IMR-90 (cell line): ENCODE results near the gene CLCN5. TPM values are rescaled to one million over a fixed set of nuclear protein-coding genes. Genes with fewer than 3 reads are reported as not detected.
A peak's percentile ranks its signal among the peaks of the same experiment; 100 is the strongest.

Source experiments
- ATAC-seq: fragments of 200-7000 bp; cut with Tn5 transposase; 2 replicates; pipeline ENCODE4 v1.9.1; 2020; ENCODE audit warnings: low read depth, mild to moderate bottlenecking, moderate library complexity
- BruUV-seq: library from RNA; stranded (reverse); fragments of 400-500 nt; replicated peaks from 2 replicates; lab custom pipeline; 2021; lab: Mats Ljungman, UMichigan
- CTCF ChIA-PET: fragments of 300-600 bp; formaldehyde crosslinking; extraction: SDS; loops from one replicate; lab custom pipeline; 2021; ENCODE audit warnings: antibody characterized with exemption; lab: Yijun Ruan, JAX
- POLR2A ChIA-PET: fragments of 300-600 bp; sonication (Branson Sonifier 250); formaldehyde crosslinking; loops from one replicate; lab custom pipeline; 2022; ENCODE audit warnings: antibody characterized with exemption; ENCODE audit not compliant: unreplicated experiment; lab: Charles Lee
- DNase-seq: peaks from one replicate; pipeline ENCODE4 v3.0.0; 2013
- H2AFZ ChIP-seq: replicated peaks from 2 replicates; pipeline ENCODE3; 2013; ENCODE audit warnings: low read length, mild to moderate bottlenecking; ENCODE audit not compliant: poor library complexity
- H2AK5ac ChIP-seq: 2 replicates; pipeline ENCODE4 v1.6.1; 2013; ENCODE audit warnings: low read depth, low read length, inconsistent platforms
- H2AK9ac ChIP-seq: replicated peaks from 2 replicates; pipeline ENCODE3; 2013; ENCODE audit warnings: mild to moderate bottlenecking, low read depth, low read length, moderate library complexity; ENCODE audit not compliant: poor library complexity
- H2BK120ac ChIP-seq: 2 replicates; pipeline ENCODE4 v1.6.1; 2013; ENCODE audit warnings: low read depth, low read length, inconsistent platforms
- H2BK15ac ChIP-seq: 3 replicates; pipeline ENCODE4 v1.6.1; 2013; ENCODE audit warnings: low read depth, low read length, inconsistent platforms
- H2BK20ac ChIP-seq: 2 replicates; pipeline ENCODE4 v1.6.1; 2013; ENCODE audit warnings: low read depth, mild to moderate bottlenecking, inconsistent platforms, low read length, moderate library complexity
- H2BK5ac ChIP-seq: 2 replicates; pipeline ENCODE4 v1.6.1; 2013; ENCODE audit warnings: mild to moderate bottlenecking, low read depth, low read length, inconsistent platforms; ENCODE audit not compliant: poor library complexity, severe bottlenecking
- H3K14ac ChIP-seq: replicated peaks from 2 replicates; pipeline ENCODE4 v1.6.1; 2013; ENCODE audit warnings: low read depth, low read length, inconsistent platforms
- H3K18ac ChIP-seq: 2 replicates; pipeline ENCODE4 v1.6.1; 2013; ENCODE audit warnings: low read depth, low read length, control low read depth
- H3K23ac ChIP-seq: 2 replicates; pipeline ENCODE4 v1.6.1; 2013; ENCODE audit warnings: low read depth, low read length, inconsistent platforms
- H3K27ac ChIP-seq: 2 replicates; pipeline ENCODE4 v1.5.1; 2013; ENCODE audit warnings: mild to moderate bottlenecking, control low read depth, low read length; ENCODE audit not compliant: insufficient read depth
- H3K27me3 ChIP-seq: 2 replicates; pipeline ENCODE4 v1.6.1; 2013; ENCODE audit warnings: low read length; ENCODE audit not compliant: control insufficient read depth, insufficient read depth
- H3K36me3 ChIP-seq: 2 replicates; pipeline ENCODE4 v1.6.1; 2013; ENCODE audit warnings: low read length, mixed read lengths; ENCODE audit not compliant: control insufficient read depth, insufficient read depth
- H3K4ac ChIP-seq: 2 replicates; pipeline ENCODE4 v1.6.1; 2013; ENCODE audit warnings: low read depth, low read length, inconsistent platforms
- H3K4me1 ChIP-seq: 2 replicates; pipeline ENCODE4 v1.6.1; 2013; ENCODE audit warnings: low read length, mixed read lengths; ENCODE audit not compliant: control insufficient read depth, insufficient read depth
- H3K4me2 ChIP-seq: 2 replicates; pipeline ENCODE4 v1.6.1; 2013; ENCODE audit warnings: low read depth, mild to moderate bottlenecking, control low read depth, low read length, moderate library complexity
- H3K4me3 ChIP-seq: 2 replicates; pipeline ENCODE4 v1.5.1; 2013; ENCODE audit warnings: low read depth, mild to moderate bottlenecking, control low read depth, low read length, moderate library complexity; ENCODE audit not compliant: insufficient read depth
- H3K56ac ChIP-seq: 2 replicates; pipeline ENCODE4 v1.6.1; 2013; ENCODE audit warnings: low read length, inconsistent platforms; ENCODE audit not compliant: insufficient read depth; ENCODE audit errors: extremely low read depth
- H3K79me1 ChIP-seq, 2 experiments: 2 replicates each; pipeline ENCODE4 v1.6.1; 2013; ENCODE audit warnings: low read length in 2 of 2, inconsistent platforms in 1 of 2, low read depth in 1 of 2
- H3K9ac ChIP-seq: 2 replicates; pipeline ENCODE4 v1.6.1; 2013; ENCODE audit warnings: low read depth, low read length, control low read depth
- H3K9me1 ChIP-seq: 2 replicates; pipeline ENCODE4 v1.6.1; 2013; ENCODE audit warnings: low read length, inconsistent platforms; ENCODE audit not compliant: insufficient read depth
- H3K9me3 ChIP-seq: 2 replicates; pipeline ENCODE4 v1.6.1; 2013; ENCODE audit warnings: low read length; ENCODE audit not compliant: control insufficient read depth, insufficient read depth
- H4K20me1 ChIP-seq: 2 replicates; pipeline ENCODE4 v1.6.1; 2013; ENCODE audit warnings: low read length, inconsistent platforms; ENCODE audit not compliant: insufficient read depth
- H4K5ac ChIP-seq: 2 replicates; pipeline ENCODE4 v1.6.1; 2013; ENCODE audit warnings: mild to moderate bottlenecking, low read depth, low read length, control low read depth
- H4K8ac ChIP-seq, 2 experiments: 2 replicates each; pipeline ENCODE4 v1.6.1; 2013; ENCODE audit warnings: low read depth in 2 of 2, low read length in 2 of 2, control low read depth in 1 of 2, inconsistent platforms in 1 of 2
- H4K91ac ChIP-seq: 2 replicates; pipeline ENCODE4 v1.6.1; 2013; ENCODE audit warnings: low read depth, low read length, inconsistent platforms; ENCODE audit not compliant: insufficient read depth
- BHLHE40 ChIP-seq: fragments of 150-350 bp; IDR thresholded peaks from 2 replicates; pipeline ENCODE4 v1.6.1; 2016; ENCODE audit warnings: mild to moderate bottlenecking, low read depth, low read length
- CEBPB ChIP-seq: IDR thresholded peaks from 2 replicates; pipeline ENCODE4 v1.6.1; 2012; ENCODE audit warnings: low read depth, low read length, improper control_type of control experiment
- CHD1 ChIP-seq: IDR thresholded peaks from 2 replicates; pipeline ENCODE4 v1.6.1; 2012; ENCODE audit warnings: low read depth, low read length, improper control_type of control experiment
- FOS ChIP-seq: fragments of 150-350 bp; IDR thresholded peaks from 2 replicates; pipeline ENCODE4 v1.6.1; 2016; ENCODE audit warnings: low read depth, low read length
- MAZ ChIP-seq: IDR thresholded peaks from 2 replicates; pipeline ENCODE4 v1.6.1; 2012; ENCODE audit warnings: low read depth, mild to moderate bottlenecking, low read length, improper control_type of control experiment, moderate library complexity, borderline replicate concordance
- NFE2L2 ChIP-seq: fragments of 150-350 bp; IDR thresholded peaks from 2 replicates; pipeline ENCODE4 v1.6.1; 2016; ENCODE audit warnings: low read depth, mild to moderate bottlenecking, low read length
- POLR2A ChIP-seq: IDR thresholded peaks from 2 replicates; pipeline ENCODE4 v1.6.1; 2012; ENCODE audit warnings: mild to moderate bottlenecking, low read depth, low read length
- RAD21 ChIP-seq: IDR thresholded peaks from 2 replicates; pipeline ENCODE4 v1.6.1; 2012; ENCODE audit warnings: low read length, improper control_type of control experiment
- RCOR1 ChIP-seq: IDR thresholded peaks from 2 replicates; pipeline ENCODE4 v1.6.1; 2012; ENCODE audit warnings: mild to moderate bottlenecking, low read length, improper control_type of control experiment; ENCODE audit not compliant: insufficient replicate concordance
- RFX5 ChIP-seq: IDR thresholded peaks from 2 replicates; pipeline ENCODE4 v1.8.0; 2012; ENCODE audit warnings: low read depth, mild to moderate bottlenecking, low read length, moderate library complexity
- SMC3 ChIP-seq: fragments of 150-350 bp; IDR thresholded peaks from 2 replicates; pipeline ENCODE4 v1.6.1; 2016; ENCODE audit warnings: low read depth, mild to moderate bottlenecking, antibody characterized with exemption, low read length, moderate library complexity
- WGBS, 2 experiments: methylation state at CpG; one replicate each; pipeline versions ENCODE4 v1.1.5 to v1.1.7; 2013; ENCODE audit warnings: missing lambda C conversion rate in 2 of 2; ENCODE audit not compliant: insufficient read length in 1 of 2; ENCODE audit errors: extremely low coverage in 2 of 2; 5-methylcytosine and 5-hydroxymethylcytosine counted together
- dilution Hi-C: fragments of 300-500 bp; cut with HindIII; formaldehyde crosslinking; loops from one replicate; pipeline ENCODE4 v1.14.3; 2018; ENCODE audit warnings: low sequenced_read_pairs; ENCODE audit not compliant: unreplicated experiment
- in situ Hi-C: fragments of 300-500 bp; cut with MboI; formaldehyde crosslinking; loops from 3 replicates; pipeline ENCODE4 v1.14.3; 2019; ENCODE audit warnings: low sequenced_read_pairs, inconsistent platforms, mixed read lengths
- intact Hi-C: fragments of 100-400 bp; cut with micrococcal nuclease; formaldehyde crosslinking; loops from 2 replicates; pipeline ENCODE4 v1.10.0; 2022
- polyA plus RNA-seq, 3 experiments: library from polyadenylated mRNA; depleted of rRNA; stranded (reverse); fragments of >200 nt; gene quantifications; 2 replicates each; pipeline ENCODE4 v1.2.3, GENCODE V29; 2012; ENCODE audit warnings: low replicate concordance in 1 of 3
- total RNA-seq: library from RNA; depleted of rRNA; stranded (reverse); fragments of >200 nt; gene quantifications from 2 replicates; pipeline ENCODE4 v1.2.3, GENCODE V29; 2012
- TF ChIP-seq, protein P1 (sequence below): fragments of 150-350 bp; IDR thresholded peaks from 2 replicates; pipeline ENCODE4 v1.6.1; 2016; ENCODE audit warnings: low read depth, mild to moderate bottlenecking, low read length, moderate library complexity, borderline replicate concordance
- TF ChIP-seq, protein P2 (sequence below): conservative IDR thresholded peaks from 2 replicates; pipeline ENCODE4 v1.5.1; 2012; ENCODE audit warnings: mild to moderate bottlenecking, low read depth, low read length, improper control_type of control experiment

The CLCN5 gene
- total and polyA plus RNA-seq, 2 of the 4 experiments (the other 2 are of a cell fraction) = 1.4 to 5.9 TPM

DNA sequence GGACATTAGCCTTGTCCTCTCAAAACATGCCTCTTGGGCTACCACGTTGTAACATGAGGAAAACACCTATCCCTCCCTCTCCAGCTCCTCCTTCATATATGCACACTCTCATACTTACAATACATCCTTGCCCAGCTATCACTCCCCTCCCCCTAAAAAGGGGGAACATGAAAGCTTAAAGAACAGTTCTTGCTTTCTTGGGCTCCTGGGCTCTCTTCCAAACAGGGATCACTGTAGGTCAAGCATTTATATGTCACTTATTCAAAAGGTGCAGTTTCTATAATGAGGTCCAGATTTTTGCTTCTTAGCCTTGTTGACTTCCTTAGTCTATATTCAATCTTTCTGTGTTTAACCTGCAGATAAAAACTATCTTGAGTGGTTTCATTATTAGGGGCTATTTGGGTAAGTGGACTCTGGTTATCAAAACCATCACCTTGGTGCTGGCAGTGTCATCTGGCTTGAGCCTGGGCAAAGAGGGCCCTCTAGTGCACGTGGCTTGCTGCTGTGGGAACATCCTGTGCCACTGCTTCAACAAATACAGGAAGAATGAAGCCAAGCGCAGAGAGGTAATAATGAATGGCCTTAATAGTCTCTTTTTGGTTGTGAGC lies 159.0 kb downstream of the CLCN5 start:
- H2BK5ac ChIP-seq = no peak overlapping the region
- H2AK5ac ChIP-seq = no peak overlapping the region
- no peaks in the 10 kb centered on the region for H3K9me3 ChIP-seq
- DNase-seq = peak; percentile 13
- H3K79me1 ChIP-seq = no peaks in the 10 kb centered on the region
- intact Hi-C loops (loop anchor here (2.0 kb wide), 1 partner anchor 167 kb away; no protein-coding TSS in a partner anchor), in situ Hi-C loops (no loop called here), dilution Hi-C loops (no loop called here)
- no peak overlapping the region for H2BK15ac ChIP-seq
- H3K23ac ChIP-seq = no peak overlapping the region
- no peak overlapping the region for H2BK20ac ChIP-seq
- ATAC-seq = peak; percentile 44; the same call in 1 of the 2 replicates
- no peak overlapping the region for H2BK120ac ChIP-seq
- H4K8ac ChIP-seq = no peak overlapping the region
- no peak overlapping the region for H3K56ac ChIP-seq
- no peaks in the 10 kb centered on the region for H3K36me3 ChIP-seq
- H3K18ac ChIP-seq = no peak overlapping the region
- no peaks in the 10 kb centered on the region for H4K20me1 ChIP-seq
- H4K91ac ChIP-seq = no peak overlapping the region
- WGBS, 2 experiments = no CpG with 5 or more reads among the region's 3 CpGs
- H4K5ac ChIP-seq = no peak overlapping the region
- no peak overlapping the region for H2AK9ac ChIP-seq
- H3K9me1 ChIP-seq = no peaks in the 10 kb centered on the region
- H3K27ac ChIP-seq = no peak overlapping the region
- H3K4me3 ChIP-seq = no peak overlapping the region
- POLR2A ChIA-PET = no interaction called here
- H3K4me1 ChIP-seq = no peaks in the 10 kb centered on the region
- H3K27me3 ChIP-seq = no peaks in the 10 kb centered on the region
- no peak overlapping the region for H2AFZ ChIP-seq
- no peak overlapping the region for H3K9ac ChIP-seq
- BruUV-seq = no TSS peak
- H3K4ac ChIP-seq = no peak overlapping the region
- no peak overlapping the region for H3K4me2 ChIP-seq
- H3K14ac ChIP-seq = no peak overlapping the region
- CTCF ChIA-PET = no interaction called here
- TF ChIP-seq RAD21 (peak; percentile 43; the same call in 1 of the 2 replicates), SMC3 (0 out of 2 replicates have a peak, but pooled peaks have one; percentile 17), RCOR1 (no peak), RFX5 (no peak), POLR2A (no peak), CHD1 (no peak), CEBPB (no peak), NFE2L2 (no peak), MAZ (no peak), BHLHE40 (no peak), FOS (no peak)
- TF ChIP-seq, protein P1, sequence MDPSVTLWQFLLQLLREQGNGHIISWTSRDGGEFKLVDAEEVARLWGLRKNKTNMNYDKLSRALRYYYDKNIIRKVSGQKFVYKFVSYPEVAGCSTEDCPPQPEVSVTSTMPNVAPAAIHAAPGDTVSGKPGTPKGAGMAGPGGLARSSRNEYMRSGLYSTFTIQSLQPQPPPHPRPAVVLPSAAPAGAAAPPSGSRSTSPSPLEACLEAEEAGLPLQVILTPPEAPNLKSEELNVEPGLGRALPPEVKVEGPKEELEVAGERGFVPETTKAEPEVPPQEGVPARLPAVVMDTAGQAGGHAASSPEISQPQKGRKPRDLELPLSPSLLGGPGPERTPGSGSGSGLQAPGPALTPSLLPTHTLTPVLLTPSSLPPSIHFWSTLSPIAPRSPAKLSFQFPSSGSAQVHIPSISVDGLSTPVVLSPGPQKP = no peak
- TF ChIP-seq, protein P2, sequence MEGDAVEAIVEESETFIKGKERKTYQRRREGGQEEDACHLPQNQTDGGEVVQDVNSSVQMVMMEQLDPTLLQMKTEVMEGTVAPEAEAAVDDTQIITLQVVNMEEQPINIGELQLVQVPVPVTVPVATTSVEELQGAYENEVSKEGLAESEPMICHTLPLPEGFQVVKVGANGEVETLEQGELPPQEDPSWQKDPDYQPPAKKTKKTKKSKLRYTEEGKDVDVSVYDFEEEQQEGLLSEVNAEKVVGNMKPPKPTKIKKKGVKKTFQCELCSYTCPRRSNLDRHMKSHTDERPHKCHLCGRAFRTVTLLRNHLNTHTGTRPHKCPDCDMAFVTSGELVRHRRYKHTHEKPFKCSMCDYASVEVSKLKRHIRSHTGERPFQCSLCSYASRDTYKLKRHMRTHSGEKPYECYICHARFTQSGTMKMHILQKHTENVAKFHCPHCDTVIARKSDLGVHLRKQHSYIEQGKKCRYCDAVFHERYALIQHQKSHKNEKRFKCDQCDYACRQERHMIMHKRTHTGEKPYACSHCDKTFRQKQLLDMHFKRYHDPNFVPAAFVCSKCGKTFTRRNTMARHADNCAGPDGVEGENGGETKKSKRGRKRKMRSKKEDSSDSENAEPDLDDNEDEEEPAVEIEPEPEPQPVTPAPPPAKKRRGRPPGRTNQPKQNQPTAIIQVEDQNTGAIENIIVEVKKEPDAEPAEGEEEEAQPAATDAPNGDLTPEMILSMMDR = peak; percentile 38
